DMS153 treated with DMSO at 0.1 percent for 48 hours (cell line): Measurements from ENCODE around the gene LKAAEAR1.

ENCODE experiments used
- DNase-seq: peaks from one replicate; lab custom pipeline; 2025; ENCODE audit not compliant: unreplicated experiment; lab: John Stamatoyannopoulos, UW

LKAAEAR1 gene

DNA sequence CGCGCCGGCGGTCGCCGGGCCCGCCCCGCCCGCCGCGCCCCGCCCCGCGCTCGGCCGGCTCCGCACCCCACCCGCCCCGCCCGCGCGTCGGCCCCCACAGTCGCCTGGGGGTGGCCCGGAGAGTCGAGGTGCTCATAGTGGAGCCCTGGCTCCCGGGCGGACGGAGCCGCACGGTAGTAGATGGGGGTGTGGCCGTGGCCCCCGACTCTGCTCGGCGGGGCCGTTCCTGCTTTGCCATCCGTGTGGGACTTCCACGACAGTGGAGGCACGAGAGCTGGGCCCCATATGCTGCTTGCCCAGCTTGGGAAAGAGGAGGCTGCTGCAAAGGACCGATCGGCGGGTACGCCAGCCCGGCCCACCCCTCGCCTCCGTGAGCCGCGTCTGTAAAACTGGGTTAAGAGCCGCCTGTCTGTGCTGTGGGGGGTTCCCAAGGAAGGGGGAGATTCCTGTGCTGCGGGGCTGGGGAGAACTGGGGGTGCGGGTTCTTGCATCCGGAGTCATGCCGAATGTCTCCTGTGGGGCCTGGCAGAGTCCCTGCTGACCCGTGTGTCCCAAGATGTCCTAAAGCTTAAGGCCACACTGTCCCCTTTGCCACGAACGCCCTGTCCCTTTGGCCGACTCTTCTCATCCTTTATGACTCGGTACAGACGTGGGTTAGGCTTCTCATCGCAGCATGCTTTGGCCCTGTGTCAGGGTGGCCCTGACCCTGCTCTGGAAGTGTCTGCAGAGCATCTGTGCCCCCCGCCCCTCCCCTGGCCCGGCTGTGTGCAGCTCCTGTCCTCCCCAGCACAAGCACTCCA is 4.0 kb downstream of the LKAAEAR1 start, which contains the start of gene OPRL1:
TSS of gene OPRL1 (plus strand) at position 70 of the 800 bp plus-strand sequence. CDS start 12,639 bp downstream, outside the sequence.
- no peak for DNase-seq

DNA sequence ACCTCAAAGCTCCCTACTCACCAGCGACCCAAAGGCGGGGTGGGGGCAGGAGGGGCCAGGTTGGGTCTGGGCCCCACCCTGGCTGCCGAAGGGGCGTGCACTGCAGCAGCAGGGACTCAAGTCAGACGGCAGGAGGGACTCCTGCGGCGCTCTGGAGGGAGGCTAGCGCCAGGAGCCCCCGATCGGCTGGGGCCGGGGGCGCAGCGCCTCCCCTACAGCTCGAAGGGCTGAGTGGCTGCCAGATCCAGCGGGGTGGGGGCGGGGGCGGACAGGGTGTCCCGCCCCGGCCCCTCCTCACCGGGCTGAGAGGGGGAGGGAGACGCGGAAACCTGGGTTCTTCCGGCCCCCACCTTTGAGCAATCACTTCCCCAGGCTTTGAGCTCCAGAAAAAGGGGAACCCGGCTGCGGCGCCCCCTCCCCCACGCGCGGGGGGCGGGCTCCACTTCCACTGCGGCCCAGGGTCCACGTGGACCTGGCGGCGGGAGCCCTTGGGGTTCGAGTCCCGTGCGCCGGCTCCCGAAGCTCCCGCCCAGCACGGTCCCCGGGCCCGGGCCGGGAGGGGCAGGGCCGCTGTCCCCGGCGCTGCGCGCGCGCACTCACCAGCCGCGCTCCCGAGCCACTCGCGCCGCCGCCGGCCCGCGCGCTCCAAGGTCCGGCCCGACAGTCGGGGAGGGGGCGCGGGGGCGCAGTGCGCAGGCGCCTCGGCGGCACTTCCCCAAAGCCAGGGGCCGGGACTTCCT is 4.8 kb downstream of the LKAAEAR1 start, which contains the start of gene RGS19:
TSS of gene RGS19 (minus strand) at position 246 of the 740 bp plus-strand sequence. CDS start 2,632 bp downstream, outside the sequence.
- peak; percentile 7 for DNase-seq

DNA sequence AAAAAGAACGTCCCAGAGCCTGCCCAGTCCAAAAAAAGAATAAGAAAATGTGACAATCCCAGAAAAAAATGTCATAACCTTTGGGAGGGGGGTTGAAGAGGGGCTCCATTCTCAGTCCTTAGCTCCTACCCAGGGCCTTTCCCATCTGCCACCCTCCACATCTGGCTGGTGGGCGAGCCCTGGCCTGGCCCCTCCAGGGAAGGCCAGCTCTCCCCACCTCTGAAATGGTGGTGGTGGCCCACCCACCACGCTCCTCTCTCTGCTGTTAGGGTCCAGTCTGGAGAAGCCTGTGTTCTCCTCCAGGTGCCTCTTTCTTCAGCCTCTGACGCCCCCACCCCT is 5.3 kb downstream of the LKAAEAR1 start:
- no peak for DNase-seq

DNA sequence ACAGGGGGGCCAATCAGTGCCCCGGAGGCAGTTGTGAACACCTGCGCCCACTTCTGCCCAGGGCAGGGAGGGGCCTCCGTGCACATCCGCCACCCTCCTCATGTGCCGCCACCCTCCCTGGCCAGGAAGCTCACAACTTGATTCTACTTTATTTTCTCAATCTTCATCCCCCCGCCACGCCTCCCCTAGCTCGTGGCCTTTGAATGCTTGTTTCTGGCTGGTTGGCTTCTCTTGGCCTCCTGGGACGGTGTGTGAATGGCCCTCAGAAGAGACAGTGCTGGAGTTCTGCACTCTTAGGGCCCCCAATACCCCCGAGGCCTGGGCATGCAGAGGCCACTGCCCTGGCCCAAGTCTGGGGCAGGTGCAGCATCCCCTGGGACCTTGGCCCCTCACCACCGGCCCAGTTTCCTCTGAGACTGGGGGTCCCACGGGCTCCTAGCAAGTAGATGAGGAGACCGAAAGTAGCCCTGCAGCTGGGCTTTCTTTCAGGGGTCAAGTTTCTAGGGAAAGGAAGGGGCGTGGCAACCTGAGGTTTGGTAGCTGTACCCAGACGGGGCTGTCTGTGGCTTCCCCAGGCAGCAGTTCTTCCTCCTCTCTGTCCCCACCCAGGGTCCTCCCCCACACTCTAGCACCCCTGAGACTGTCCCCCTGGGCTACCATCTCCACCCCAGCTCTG is 6.2 kb downstream of the LKAAEAR1 start:
- DNase-seq: no peak

DNA sequence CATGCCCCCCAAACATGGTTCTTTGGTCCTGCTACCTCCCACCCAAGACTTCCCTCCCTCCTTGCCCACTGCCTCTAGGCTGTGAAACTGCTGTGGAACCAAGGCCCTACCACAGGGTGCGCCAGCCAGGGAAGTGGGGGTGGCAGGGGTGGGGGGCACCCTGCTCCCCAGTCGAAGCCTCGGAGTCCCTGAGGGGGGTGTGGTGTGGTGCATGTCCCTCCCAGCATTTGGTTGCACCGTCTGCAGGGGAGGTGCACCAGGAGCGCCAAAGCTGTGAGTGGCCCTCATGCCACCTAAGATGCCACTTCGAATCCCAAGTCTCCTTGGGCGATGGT is 6.7 kb downstream of the LKAAEAR1 start:
- DNase-seq: no peak

DNA sequence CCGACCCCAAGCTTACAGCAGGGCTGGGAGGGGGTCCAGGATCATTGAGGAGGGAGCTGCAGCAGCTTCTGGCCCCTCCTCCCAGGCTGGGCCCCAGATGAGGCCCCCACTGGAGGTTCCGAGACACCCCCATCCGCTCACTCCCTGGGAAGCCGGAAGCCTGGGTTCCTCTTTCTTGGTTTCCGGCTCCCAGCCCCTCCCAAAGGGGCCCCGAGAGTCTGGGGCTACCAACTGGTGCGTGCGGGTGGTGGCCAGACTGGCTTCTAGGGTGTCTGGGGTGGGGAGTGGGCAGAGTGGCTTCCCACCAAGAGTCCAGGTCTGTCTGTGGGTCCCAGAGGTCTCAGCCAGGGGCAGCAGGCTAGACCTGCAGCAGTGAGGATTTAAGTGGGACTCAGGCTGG is 7.1 kb downstream of the LKAAEAR1 start:
- no peak for DNase-seq

DNA sequence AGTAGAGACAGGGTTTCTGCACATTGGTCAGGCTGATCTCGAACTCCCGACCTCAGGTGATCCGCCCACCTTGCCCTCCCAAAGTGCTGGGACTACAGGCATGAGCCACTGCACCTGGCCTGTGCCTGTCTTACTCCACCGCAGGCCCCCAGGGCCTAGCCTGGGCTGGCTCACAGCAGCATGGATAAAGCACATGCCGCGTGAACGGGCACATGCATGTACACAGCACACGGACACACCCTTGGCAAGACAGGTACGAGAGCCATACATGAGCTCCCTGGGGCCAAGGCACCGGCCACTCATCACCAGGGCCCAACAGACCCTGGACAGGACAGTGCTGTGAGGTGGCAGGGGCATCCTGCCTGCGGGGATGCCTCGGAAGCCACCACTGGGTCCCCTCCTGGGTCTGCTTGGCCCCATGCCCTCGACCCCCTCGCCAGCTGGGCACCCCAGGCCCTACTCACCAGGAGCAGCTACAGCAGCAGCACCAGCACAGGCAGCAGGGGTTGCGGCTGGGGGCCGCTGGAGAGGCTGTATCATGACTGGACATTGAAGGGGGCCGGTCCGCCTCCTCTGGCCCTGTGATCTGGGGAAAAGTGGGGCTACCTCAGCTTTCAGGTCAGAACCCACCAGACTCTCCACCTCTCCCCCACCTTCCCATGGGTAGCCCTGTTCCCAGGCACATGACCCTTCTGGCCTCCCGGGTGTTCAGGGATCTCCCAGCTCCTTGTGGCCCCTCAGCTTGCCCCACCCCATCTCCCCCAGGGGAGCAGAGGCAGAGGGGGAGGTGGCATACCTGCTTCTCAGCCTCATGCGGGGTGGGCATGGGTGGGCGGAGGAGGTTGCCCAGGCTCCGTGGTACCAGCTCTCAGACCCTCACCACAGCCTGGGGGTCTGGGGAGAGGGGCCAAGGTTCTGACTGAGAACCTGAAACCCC is 7.9 kb downstream of the LKAAEAR1 start:
- no peak for DNase-seq

DNA sequence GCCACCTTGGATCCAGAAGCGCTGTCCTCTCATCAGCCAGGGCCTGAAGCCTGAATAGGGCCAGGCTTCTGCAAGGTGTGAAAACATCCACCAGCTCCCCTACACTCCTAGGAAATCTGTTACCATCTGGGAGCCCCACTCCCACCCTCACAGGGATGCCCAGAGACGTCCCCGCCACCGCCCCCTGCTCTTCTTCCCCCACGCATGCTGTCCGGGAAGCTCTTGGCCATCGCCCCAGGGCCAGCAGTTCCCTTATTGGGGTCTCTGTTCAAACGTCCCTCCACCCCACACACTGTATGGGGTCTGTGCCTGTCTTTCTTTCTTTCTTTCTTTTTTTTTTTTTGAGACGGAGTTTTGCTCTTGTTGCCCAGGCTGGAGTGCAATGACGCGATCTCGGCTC is 8.6 kb downstream of the LKAAEAR1 start:
- DNase-seq: no peak

DNA sequence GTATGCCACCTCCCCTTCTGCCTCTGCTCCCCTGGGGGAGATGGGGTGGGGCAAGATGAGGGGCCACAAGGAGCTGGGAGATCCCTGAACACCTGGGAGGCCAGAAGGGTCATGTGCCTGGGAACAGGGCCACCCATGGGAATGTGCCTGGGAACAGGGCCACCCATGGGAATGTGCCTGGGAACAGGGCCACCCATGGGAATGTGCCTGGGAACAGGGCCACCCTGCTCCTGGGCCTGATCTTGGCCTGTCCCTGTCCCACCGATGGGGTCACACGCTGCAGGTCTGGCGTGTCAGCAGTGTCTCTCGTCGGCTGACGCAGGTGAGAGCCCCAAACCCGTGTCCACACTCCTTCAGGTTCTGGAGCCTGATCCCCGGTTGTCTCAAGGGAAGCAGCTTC is 9.2 kb downstream of the LKAAEAR1 start:
- DNase-seq: no peak

DNA sequence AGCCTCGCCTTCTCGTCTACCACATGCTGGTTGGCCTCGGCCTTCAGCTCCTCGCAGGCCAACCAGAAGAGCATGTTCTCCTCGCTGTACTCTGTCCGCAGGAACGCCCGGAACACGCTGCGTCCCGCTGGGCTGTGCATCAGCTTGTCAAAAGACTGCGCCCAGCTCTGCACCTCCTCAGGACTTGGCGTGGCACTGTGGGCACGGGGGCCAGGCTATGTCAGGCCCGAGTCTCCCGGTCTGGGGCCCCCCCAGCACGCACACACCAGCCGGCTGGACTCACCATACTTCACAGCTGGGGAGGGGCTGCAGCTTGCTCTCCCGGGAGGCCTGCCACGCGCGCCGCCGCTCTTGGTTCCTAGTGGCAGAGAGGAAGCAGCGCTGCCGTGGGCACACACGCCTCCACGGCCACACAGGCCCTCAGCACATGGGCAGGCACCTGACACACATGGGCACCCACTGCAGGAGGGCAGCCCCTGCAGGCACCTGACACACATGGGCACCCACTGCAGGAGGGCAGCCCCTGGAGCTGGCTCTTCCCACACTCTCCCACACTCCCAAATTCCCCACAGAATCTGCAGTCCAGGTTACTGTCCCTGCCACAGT is 9.9 kb downstream of the LKAAEAR1 start:
- DNase-seq: no peak

DNA sequence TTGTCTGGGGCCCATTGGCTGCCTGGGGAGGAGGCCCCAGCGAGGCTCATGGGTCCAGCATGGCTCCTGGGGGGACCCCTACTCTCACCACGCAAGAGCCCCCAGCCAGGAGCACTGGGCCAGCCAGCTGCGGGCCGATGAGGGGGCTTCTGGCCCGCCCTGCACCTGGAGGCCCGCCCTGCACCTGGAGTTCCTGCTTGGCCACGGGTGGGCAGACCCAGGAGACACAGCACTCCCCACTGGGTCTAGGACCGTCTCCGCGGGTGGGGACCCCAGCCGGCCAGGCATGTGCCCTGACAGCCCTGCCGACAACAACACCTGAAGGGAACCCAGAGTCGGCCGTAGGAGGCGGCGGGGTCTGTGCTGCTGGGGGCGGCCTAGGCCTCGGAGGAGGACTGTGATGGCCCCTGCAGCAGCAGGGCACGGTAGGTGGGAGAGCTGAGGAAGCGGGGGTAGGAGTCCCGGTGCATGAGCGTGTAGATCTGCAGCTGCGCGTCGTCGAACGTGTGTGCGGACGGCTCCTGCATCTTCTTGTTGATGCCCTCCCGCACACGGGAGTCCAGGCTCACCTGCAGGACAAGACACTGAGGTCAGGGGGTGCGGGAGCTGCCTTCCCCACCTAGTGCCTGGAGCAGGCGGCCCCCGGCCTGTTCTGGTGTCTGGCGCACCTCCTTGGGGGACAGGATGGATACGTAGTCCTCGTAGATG is 10.6 kb downstream of the LKAAEAR1 start:
- DNase-seq: no peak

DNA sequence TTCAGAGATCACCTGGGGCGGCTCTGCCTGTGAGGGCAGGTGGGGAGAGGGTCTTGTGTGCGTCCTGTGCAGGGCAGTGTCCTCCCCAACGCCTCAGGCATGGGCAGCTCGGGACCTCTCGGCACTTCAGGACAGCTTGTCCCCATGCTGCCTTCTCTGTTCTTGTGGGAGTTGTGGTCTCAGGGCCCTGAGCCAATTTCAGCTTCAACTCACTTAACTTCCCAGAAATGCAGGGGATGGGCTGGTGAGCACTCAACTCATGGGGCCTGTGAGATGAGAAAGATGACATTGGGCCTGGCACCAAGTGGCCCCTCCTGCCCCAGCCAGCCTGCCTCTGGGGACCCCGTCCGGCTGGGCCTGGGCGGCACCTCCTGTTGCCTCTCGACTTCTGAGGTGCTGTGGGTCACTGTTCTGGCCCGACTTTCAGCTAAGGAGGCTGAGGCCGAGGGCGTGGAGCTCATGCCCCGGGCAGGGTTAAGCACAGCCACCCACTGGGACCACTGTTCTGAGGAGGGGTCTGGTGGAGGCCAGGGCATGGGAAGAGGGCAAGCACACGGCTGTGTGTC is 11.6 kb downstream of the LKAAEAR1 start:
- DNase-seq: no peak

DNA sequence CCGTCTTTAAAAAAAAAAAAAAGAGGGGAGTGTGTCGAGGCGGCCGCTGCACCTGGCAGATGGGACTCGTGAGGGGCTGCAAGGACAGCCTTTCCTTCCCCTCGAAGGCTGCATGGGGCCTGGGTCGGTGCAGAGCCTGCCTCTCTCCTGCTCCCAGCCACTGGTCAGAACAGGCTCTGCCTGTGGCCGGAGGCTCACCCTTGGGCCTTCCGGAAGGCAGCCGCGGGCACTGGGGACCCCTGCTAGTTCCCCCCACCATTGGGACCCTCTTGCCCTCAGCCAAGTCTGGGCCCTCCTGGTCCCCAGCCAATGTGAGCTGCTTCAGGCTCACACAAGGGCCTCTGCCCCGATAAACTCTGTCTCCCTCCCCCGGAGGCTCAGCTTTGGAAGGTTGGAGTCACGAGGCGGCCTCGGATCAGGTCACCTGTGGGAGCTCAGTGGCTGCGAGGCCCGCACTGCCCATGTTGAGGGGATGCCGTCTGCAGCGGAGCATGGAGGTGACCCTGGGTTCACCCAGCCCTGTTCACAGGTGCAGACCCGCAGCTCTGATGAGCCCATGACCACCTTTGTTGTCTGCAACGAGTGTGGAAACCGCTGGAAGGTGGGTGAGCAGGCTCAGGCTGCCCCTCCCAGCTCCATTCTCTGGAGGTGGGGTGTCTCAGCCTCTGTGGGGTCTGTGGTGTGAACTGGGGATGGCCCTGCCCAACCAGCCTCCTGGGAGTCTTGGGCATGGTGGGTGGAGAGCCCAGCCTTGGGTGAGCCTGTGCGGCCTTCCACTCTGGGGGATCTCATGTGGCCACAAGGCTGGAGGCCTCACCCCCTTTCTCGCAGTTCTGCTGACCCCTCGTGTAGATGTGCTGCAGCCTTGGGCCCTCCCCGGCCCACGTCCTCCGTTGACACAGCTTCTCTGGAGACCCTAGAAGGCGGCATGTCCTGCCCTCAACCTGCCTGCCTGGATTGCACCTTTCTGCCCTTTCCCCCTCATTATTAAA is 12.6 kb downstream of the LKAAEAR1 start:
- DNase-seq: no peak

DNA sequence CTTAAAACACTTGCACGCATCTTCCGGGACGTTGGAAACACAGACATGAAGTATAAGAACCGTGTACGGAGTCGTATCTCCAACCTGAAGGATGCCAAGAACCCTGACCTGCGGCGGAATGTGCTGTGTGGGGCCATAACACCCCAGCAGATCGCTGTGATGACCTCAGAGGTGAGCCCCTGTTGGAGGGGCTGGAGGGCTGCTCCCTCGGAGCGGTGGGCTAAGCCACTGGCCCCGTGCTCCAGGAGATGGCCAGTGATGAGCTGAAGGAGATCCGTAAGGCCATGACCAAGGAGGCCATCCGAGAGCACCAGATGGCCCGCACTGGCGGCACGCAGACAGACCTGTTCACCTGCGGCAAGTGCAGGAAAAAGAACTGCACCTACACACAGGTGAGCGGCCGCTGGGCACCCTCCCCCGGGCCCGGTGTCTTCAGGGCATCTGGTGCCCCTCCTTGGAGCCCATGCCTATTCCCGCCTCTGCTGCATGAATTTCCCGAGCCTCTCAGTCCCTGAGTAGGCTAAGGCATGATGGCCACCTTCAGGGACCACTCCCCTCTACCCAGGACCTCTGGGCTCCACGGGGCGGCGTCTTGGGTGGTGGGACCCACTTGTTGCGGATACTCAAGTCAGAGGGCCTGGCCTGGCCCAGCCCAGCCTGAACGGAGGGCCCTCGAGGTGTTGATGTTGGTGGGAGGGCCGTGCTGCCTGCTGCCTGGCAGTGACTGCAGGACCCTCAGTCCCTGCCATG is 13.8 kb downstream of the LKAAEAR1 start:
- DNase-seq: no peak

DNA sequence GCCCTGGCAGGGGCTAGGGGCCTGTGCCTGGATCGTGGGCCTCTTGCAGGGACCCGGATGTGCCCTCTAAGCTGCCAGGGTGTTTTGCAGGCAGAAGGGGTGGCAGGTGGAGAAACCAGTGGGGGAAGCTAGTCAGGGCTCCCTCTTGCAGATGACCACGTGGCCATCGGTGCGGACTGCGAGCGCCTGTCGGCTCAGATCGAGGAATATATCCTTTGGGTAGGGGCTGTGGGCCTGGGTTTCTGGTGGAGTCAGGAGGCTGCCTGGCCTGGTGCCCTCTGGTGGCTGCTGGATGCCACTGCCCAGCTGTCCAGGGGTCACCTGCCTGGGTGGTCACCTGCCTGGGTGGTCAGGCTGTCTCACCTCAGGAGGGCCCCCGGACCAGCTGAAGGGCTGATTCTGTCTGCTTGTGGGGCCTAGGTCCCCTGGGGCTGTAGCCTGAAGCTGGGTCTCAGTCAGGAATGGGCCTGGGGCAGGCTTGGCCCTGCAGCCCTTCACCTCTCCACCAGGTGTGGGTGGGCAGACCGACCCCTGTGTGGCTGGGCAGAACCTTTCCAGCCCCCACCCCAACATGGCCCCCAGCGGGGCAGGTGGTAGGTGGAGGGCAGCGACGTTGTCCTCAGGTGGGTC is 14.5 kb downstream of the LKAAEAR1 start:
- DNase-seq: no peak

DNA sequence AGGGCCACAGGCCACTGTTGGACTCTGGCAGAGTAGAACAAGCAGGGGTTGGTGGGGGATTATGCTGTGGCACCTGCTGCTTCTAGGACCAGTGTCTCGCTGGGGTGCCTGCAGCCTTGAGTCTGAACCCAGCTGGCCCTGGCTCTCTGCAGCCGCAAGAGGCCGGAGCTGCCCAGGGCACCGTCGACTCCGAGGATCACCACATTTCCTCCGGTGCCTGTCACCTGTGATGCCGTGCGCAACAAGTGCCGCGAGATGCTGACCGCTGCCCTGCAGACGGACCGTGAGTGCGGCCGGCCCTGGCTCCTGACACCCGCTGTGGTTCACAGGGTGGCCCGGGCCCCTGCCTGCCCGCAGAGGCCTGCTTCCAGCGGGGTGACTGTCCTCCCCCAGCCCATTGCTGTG is 15.0 kb downstream of the LKAAEAR1 start:
- no peak for DNase-seq
